HCT116 (cell line): ENCODE data around the gene FAN1. TPM values are rescaled to one million over a fixed set of nuclear protein-coding genes. Genes with fewer than 3 reads are reported as not detected.

Experiments
- ATAC-seq: fragments of 200-7000 bp; cut with Tn5 transposase; 2 replicates; pipeline ENCODE4 v1.9.1; 2020; ENCODE audit warnings: mild to moderate bottlenecking, moderate library complexity
- BruUV-seq: library from RNA; stranded (reverse); fragments of 400-500 nt; replicated peaks from 2 replicates; lab custom pipeline; 2021; lab: Mats Ljungman, UMichigan
- CTCF ChIA-PET: fragments of 300-600 bp; sonication (Branson Sonifier 250); formaldehyde crosslinking; loops from one replicate; lab custom pipeline; 2021; ENCODE audit warnings: antibody characterized with exemption; lab: Charles Lee
- POLR2A ChIA-PET: fragments of 300-600, 350-600 bp; sonication (Branson Sonifier 250); formaldehyde crosslinking; loops from one replicate; lab custom pipeline; 2021; ENCODE audit warnings: antibody characterized with exemption; lab: Charles Lee
- RAD21 ChIA-PET, 2 experiments: fragments of 300-600 bp; sonication (Branson Sonifier 250); formaldehyde crosslinking; loops; one replicate each; lab custom pipeline; 2023; ENCODE audit warnings: low total read pairs in 2 of 2; ENCODE audit not compliant: uncharacterized antibody in 2 of 2, unreplicated experiment in 2 of 2, low non-redundant PET in 1 of 2; lab: Charles Lee
- DNase-seq: peaks from one replicate; pipeline ENCODE4 v3.0.0-alpha.2; 2010; ENCODE audit warnings: low read depth, low spot score
- H2AFZ ChIP-seq: fragments of 200-600 bp; shearing (Covaris generic), sonication (generic); 2 replicates; pipeline ENCODE4 v1.6.1; 2017; ENCODE audit warnings: low read depth, mixed run types, mixed read lengths, antibody characterized with exemption, low read length; ENCODE audit not compliant: poor library complexity, severe bottlenecking
- H3K27ac ChIP-seq: 2 replicates; pipeline ENCODE4 v1.5.1; 2012; ENCODE audit warnings: low read depth, low read length
- H3K27me3 ChIP-seq: fragments of 200-600 bp; sonication (generic); 2 replicates; pipeline ENCODE4 v1.6.1; 2016; ENCODE audit warnings: mixed run types, low read length, mixed read lengths; ENCODE audit not compliant: insufficient read depth
- H3K36me3 ChIP-seq, 2 experiments: fragments of 200-500 bp in 1 of 2; fragments of 200-600 bp in 1 of 2; sonication (Bioruptor generic) in 1 of 2; sonication (generic) in 1 of 2; 2 replicates each; pipeline versions ENCODE4 v1.5.1 to v1.6.1; 2014 to 2016; ENCODE audit warnings: low read length in 2 of 2, inconsistent platforms in 1 of 2, mixed read lengths in 1 of 2, mixed run types in 1 of 2; ENCODE audit not compliant: insufficient read depth in 2 of 2, control insufficient read depth in 1 of 2
- H3K4me1 ChIP-seq, 2 experiments: fragments of 200-600 bp in 1 of 2; sonication (generic) in 1 of 2; 2 replicates each; pipeline versions ENCODE4 v1.5.1 to v1.6.1; 2012 to 2017; ENCODE audit warnings: low read length in 2 of 2, inconsistent platforms in 1 of 2, mild to moderate bottlenecking in 1 of 2, mixed read lengths in 1 of 2, mixed run types in 1 of 2, moderate library complexity in 1 of 2; ENCODE audit not compliant: insufficient read depth in 2 of 2, control insufficient read depth in 1 of 2
- H3K4me2 ChIP-seq: fragments of 200-600 bp; sonication (generic); 2 replicates; pipeline ENCODE4 v1.6.1; 2017; ENCODE audit warnings: mixed run types, low read length, mixed read lengths
- H3K4me3 ChIP-seq, 2 experiments: fragments of 200-600 bp in 1 of 2; sonication (generic) in 1 of 2; replicated peaks in 1 of 2; 2 replicates each; pipeline ENCODE4 v1.5.1; 2011 to 2016; ENCODE audit warnings: low read length in 2 of 2, control low read depth in 1 of 2, low read depth in 1 of 2, mild to moderate bottlenecking in 1 of 2, mixed read lengths in 1 of 2, mixed run types in 1 of 2
- H3K79me2 ChIP-seq: fragments of 200-600 bp; sonication (generic); 2 replicates; pipeline ENCODE4 v1.6.1; 2017; ENCODE audit warnings: mild to moderate bottlenecking, mixed run types, low read length, moderate library complexity, mixed read lengths; ENCODE audit not compliant: insufficient read depth
- H3K9ac ChIP-seq: fragments of 200-600 bp; sonication (generic); 2 replicates; pipeline ENCODE4 v1.6.1; 2016; ENCODE audit warnings: low read length, mixed read lengths
- H3K9me2 ChIP-seq: fragments of 200-600 bp; sonication (generic), shearing (Covaris generic); 2 replicates; pipeline ENCODE4 v1.6.1; 2017; ENCODE audit warnings: mixed run types, mild to moderate bottlenecking, moderate library complexity; ENCODE audit not compliant: insufficient read depth
- H3K9me3 ChIP-seq, 2 experiments: fragments of 200-500 bp in 1 of 2; fragments of 200-600 bp in 1 of 2; sonication (Bioruptor generic) in 1 of 2; sonication (generic) in 1 of 2; 2 replicates each; pipeline ENCODE4 v1.6.1; 2014 to 2017; ENCODE audit warnings: low read length in 2 of 2, mixed read lengths in 2 of 2, inconsistent platforms in 1 of 2, low read depth in 1 of 2, mild to moderate bottlenecking in 1 of 2, mixed run types in 1 of 2, moderate library complexity in 1 of 2; ENCODE audit not compliant: control insufficient read depth in 1 of 2, insufficient read depth in 1 of 2
- H4K20me1 ChIP-seq: fragments of 200-600 bp; sonication (generic), shearing (Covaris generic); 2 replicates; pipeline ENCODE4 v1.6.1; 2017; ENCODE audit warnings: mixed run types, mild to moderate bottlenecking, moderate library complexity; ENCODE audit not compliant: insufficient read depth
- CEBPB ChIP-seq: IDR thresholded peaks from 2 replicates; pipeline ENCODE4 v1.6.1; 2012; ENCODE audit warnings: low read depth
- CTCF ChIP-seq, 3 experiments: fragments of 200-600 bp in 1 of 3; sonication (generic) in 1 of 3; IDR thresholded peaks in 2 of 3; conservative IDR thresholded peaks in 1 of 3; 2 replicates each; pipeline ENCODE4 v1.5.1; 2012 to 2017; ENCODE audit warnings: low read depth in 2 of 3, low read length in 2 of 3, antibody characterized with exemption in 1 of 3, borderline replicate concordance in 1 of 3, control low read depth in 1 of 3, mild to moderate bottlenecking in 1 of 3, mixed read lengths in 1 of 3, mixed run types in 1 of 3, moderate library complexity in 1 of 3; ENCODE audit not compliant: insufficient read depth in 1 of 3
- EGR1 ChIP-seq: IDR thresholded peaks from 2 replicates; pipeline ENCODE4 v1.6.1; 2012; ENCODE audit warnings: low read depth
- ELF1 ChIP-seq: IDR thresholded peaks from 2 replicates; pipeline ENCODE4 v1.6.1; 2012; ENCODE audit warnings: low read depth, borderline replicate concordance
- EZH2 ChIP-seq: fragments of 200-600 bp; sonication (generic); IDR thresholded peaks from 2 replicates; pipeline ENCODE4 v1.6.1; 2017; ENCODE audit warnings: antibody characterized with exemption, mixed run types
- EZH2phosphoT487 ChIP-seq: fragments of 200-600 bp; IDR thresholded peaks from 2 replicates; pipeline ENCODE4 v1.6.1; 2018; ENCODE audit warnings: antibody characterized with exemption, borderline replicate concordance
- FOSL1 ChIP-seq: IDR thresholded peaks from 2 replicates; pipeline ENCODE4 v1.6.1; 2012; ENCODE audit warnings: low read depth
- JUND ChIP-seq: IDR thresholded peaks from 2 replicates; pipeline ENCODE4 v1.6.1; 2012
- POLR2A ChIP-seq: IDR thresholded peaks from 2 replicates; pipeline ENCODE4 v1.7.0; 2011; ENCODE audit warnings: borderline replicate concordance; ENCODE audit not compliant: insufficient read depth, insufficient read length; ENCODE audit errors: extremely low read depth
- POLR2AphosphoS5 ChIP-seq: IDR thresholded peaks from 2 replicates; pipeline ENCODE4 v1.6.1; 2011; ENCODE audit warnings: mild to moderate bottlenecking, low read depth, low read length, moderate library complexity
- RAD21 ChIP-seq: IDR thresholded peaks from 2 replicates; pipeline ENCODE4 v1.6.1; 2012; ENCODE audit warnings: low read depth, mild to moderate bottlenecking
- SIN3A ChIP-seq: IDR thresholded peaks from 2 replicates; pipeline ENCODE4 v1.6.1; 2012; ENCODE audit warnings: low read depth
- SP1 ChIP-seq: IDR thresholded peaks from 2 replicates; pipeline ENCODE4 v1.6.1; 2012; ENCODE audit warnings: low read depth
- TCF7L2 ChIP-seq: IDR thresholded peaks from 2 replicates; pipeline ENCODE4 v1.7.0; 2011; ENCODE audit warnings: borderline replicate concordance, inconsistent platforms; ENCODE audit not compliant: insufficient read depth, insufficient read length; ENCODE audit errors: extremely low read depth
- YY1 ChIP-seq: IDR thresholded peaks from 2 replicates; pipeline ENCODE4 v1.6.1; 2011; ENCODE audit warnings: low read length, low read depth, moderate library complexity, mild to moderate bottlenecking; ENCODE audit not compliant: insufficient replicate concordance; ENCODE audit errors: extremely low read depth
- ZBTB33 ChIP-seq: IDR thresholded peaks from 2 replicates; pipeline ENCODE4 v1.6.1; 2011; ENCODE audit warnings: mild to moderate bottlenecking, low read length, moderate library complexity; ENCODE audit not compliant: insufficient replicate concordance; ENCODE audit errors: extremely low read depth
- ZFX ChIP-seq: fragments of 450-650 bp; IDR thresholded peaks from 2 replicates; pipeline ENCODE4 v1.6.1; 2017
- intact Hi-C: fragments of 100-400 bp; cut with micrococcal nuclease; formaldehyde crosslinking; loops from 2 replicates; pipeline ENCODE4 v1.10.0; 2022
- total RNA-seq: library from RNA; stranded (reverse); gene quantifications from one replicate; pipeline ENCODE4 v1.2.1, GENCODE V29; 2021; ENCODE audit not compliant: unreplicated experiment

Gene FAN1
- total RNA-seq, 1 experiment from 2014 or later, result 17.4 TPM

- ChIA-PET CTCF (interaction anchor here (0.7 kb wide), 1 partner anchor 192 kb away, joined by 3 read pairs; no protein-coding TSS in a partner anchor), RAD21 (no interaction called here), POLR2A (no interaction called here)
- Histone ChIP-seq H3K9me3 (no peaks in the 10 kb centered on the region), H3K27me3 (no peaks in the 10 kb centered on the region), H3K4me1 (no peaks in the 10 kb centered on the region), H3K4me2 (no peak overlapping the region), H3K27ac (no peak overlapping the region), H3K9ac (no peak overlapping the region), H3K4me3 (no peak overlapping the region), H3K79me2 (no peaks in the 10 kb centered on the region), H3K36me3 (peaks cover 20 to 24% of the 10 kb centered on the region in 2 experiments), H4K20me1 (no peaks in the 10 kb centered on the region), H3K9me2 (no peaks in the 10 kb centered on the region), H2AFZ (no peak overlapping the region)
- no TSS peak for BruUV-seq
- TF ChIP-seq YY1, result no peak
- no peak for TF ChIP-seq RAD21
- TF ChIP-seq CTCF (IDR thresholded peaks at IDR 0.05 in 2 of 3, conservative IDR thresholded peaks at IDR 0.05 in 1 of 3; ENCODE audit: borderline replicate concordance in 1 of 3, insufficient read depth in 1 of 3, low read depth in 2 of 3, low read length in 2 of 3), result no peak
- no peak for TF ChIP-seq CEBPB
- TF ChIP-seq ELF1, result no peak
- no peak for TF ChIP-seq FOSL1
- no peak for TF ChIP-seq ZBTB33
- no peak for TF ChIP-seq EZH2phosphoT487
- TF ChIP-seq ZFX, result no peak
- no peak for TF ChIP-seq EZH2
- no peak for TF ChIP-seq JUND
- no peak for TF ChIP-seq TCF7L2
- TF ChIP-seq SIN3A, result no peak
- no peak for TF ChIP-seq EGR1
- TF ChIP-seq POLR2A, result no peak
- no peak for TF ChIP-seq POLR2AphosphoS5
- no peak for TF ChIP-seq SP1
- no peak for DNase-seq
- no peak for ATAC-seq
- intact Hi-C loops, result no loop called here
Measured at GRCh38 chr15:30929982-30930381, 26.3 kb downstream of the FAN1 start.
